ENCODE measurements around the gene CCDC138.
A peak's percentile ranks its signal among the peaks of the same experiment; 100 is the strongest.

Gene CCDC138

GRCh38 chr2:108920686-108921085, 134.1 kb downstream of the CCDC138 start:
- peak; percentile 57 for DNase-seq

- peak; percentile 45 for DNase-seq
These were observed 134.8 kb downstream of the CCDC138 start for GRCh38 chr2:108921096-108922030.

GRCh38 chr2:108922141-108922915, 135.8 kb downstream of the CCDC138 start:
- DNase-seq, result peak; percentile 59

GRCh38 chr2:108923019-108923700, 136.6 kb downstream of the CCDC138 start:
- DNase-seq, result peak; percentile 57

GRCh38 chr2:108923736-108924579, 137.4 kb downstream of the CCDC138 start:
- peak; percentile 54 for DNase-seq

- DNase-seq, result peak; percentile 36
These were observed 138.1 kb downstream of the CCDC138 start for GRCh38 chr2:108924580-108925251.

GRCh38 chr2:108925286-108925685, 138.7 kb downstream of the CCDC138 start:
- DNase-seq, result peak; percentile 60

GRCh38 chr2:108925735-108926134, 139.2 kb downstream of the CCDC138 start:
- DNase-seq, result peak; percentile 37

All from activated effector memory CD4-positive, alpha-beta T cell treated with anti-CD3 and anti-CD28 coated beads, Interleukin-2, amount 50 U/mL, for 16 hours (primary cell).